Measurements from ENCODE around the gene ATP6V0A4.
"Not testable (repeated sequence)": the region's sequence is repeated elsewhere in the genome, so short reads cannot be mapped to it uniquely, and the experiment has no call there.

The ATP6V0A4 gene

DNA sequence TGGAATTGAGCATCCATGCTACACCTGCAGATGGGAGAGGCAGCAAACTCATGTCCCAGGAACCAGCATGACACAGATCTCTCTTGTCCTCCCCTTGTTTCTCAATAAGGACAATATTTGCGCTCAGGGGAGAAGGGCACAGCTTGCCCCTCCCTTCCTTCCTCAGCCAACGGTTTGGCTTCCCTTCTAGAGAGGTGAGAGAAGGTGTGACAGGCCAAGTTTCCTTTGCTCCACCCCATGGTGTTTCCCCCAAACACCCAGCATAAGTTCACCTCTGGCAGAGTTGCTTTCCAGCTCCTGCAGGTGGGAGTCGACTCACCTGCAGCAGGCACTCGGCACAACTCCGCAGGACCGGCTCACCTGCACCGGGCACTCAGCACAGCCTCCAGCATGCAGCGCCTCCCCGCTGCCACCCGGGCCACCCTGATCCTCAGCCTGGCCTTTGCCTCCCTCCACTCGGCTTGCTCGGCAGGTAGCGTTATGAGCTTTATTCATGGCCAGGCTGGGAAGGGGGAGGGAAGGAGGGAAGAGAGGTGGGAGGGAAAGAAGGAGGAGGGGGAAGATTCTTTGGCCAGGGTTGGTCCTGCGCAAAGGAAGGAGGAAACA is at the start of gene ATP6V0A4, which contains the start of gene TMEM213:
Gene ATP6V0A4, minus strand, starts transcription at position 482 of the 606 bp plus-strand sequence. CDS start 26,949 bp downstream, outside the sequence.
Gene TMEM213, plus strand, starts transcription at position 280 of the 606 bp plus-strand sequence. Its CDS starts 111 bp downstream, at position 391.
- no peak for DNase-seq (ENCODE audit: low read depth)

DNA sequence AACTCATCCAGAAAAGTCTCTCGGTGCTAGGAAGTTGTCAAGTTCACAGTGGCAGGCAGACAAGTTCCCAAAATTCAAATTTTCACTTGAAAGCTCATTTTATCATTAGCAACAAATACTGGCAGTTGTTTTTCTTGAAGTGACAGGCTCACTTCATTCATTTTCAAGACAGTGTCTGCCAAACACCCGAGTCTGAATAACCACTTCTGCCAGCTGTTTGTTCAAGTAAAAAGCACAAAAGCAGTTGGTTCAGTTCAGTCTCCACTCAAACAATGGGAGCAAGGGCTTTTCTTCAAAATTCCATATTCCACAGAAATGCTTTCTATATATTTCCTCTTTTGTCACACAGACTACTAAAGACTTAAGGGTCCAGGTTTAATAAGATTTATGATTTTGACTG is 47.7 kb upstream of the ATP6V0A4 start:
- no peak for DNase-seq (ENCODE audit: low read depth)

DNA sequence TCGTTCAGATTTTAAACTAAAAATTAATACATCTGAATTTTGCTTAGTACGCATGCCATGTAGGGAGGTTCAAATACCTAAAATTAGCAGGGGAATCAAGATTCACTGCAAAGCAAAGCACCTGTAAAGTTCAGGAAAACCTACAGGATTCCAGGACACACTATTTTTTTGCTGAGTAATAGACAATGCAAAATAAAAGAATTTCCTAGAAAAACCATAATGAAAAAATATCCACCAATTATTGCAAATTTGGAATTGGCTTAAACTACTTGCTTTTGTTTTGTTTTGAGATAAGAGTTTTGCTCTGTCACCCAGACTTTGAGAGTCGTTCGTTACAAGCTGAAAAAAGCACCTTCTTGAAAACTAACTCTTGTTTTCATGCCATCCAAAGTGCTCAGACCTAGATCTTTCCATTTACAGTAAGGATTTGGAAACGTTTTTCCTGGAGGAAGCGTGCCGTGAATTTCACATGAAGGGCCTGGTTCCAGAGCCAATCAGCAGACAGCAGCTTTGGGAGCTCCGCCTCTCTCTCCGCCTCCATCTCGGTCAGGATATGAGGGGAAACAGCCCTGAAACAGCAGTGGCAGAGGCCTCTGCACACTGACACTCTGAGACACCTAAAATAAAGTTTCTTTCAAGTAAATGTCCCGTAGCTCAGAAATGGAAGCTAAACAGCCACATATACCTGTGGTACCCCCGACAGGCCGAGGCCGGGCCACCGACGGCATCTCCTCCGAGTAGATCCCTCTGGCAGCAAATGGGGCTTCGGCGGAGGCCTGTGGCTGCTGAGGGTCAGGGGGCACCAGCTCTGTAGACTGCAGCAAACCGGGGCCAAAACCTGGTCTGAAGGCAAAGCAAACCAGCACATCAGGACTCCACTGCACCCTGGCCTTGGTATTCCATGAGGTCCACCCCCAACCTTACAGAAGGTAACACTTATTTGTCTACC is 45.9 kb upstream of the ATP6V0A4 start:
- DNase-seq (ENCODE audit: low read depth): no peak

DNA sequence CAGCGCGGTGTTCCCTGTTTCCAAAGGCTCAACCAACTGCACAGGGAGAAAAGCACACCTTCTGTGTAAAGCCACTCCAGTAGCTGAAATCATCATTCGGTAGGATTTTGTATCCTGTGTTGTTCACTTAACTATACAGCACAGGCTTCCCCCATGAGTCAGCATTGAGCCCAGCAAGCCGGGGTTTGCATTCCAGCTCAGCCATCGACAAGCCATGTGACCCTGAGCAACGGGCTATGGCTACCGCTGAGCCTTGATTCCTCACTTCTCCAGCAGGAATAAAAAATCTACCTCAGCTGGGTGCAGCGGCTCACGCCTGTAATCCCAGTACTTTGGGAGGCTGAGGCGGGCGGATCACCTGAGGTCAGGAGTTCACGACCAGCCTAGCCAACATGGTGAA is 44.1 kb upstream of the ATP6V0A4 start:
- no peak for DNase-seq (ENCODE audit: low read depth)

DNA sequence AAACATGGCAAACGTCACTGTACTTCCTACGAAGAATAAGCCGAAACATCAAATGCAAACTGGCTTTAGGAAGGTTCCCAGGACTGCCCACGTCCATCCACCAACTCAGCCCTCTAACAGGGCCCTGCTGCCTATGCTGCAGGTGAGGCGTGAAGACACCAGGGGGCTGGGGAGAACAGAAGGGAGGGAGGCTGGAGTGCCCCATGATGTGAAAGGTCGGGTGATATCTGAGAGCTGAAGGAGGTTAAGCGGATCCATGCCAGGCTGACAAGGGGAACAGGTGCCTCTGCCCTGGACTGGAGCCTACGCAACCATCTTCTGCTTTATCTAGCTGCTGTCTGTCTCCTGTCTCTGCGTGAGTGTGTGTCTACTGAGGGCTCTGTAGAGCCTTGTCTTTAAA is 40.2 kb upstream of the ATP6V0A4 start:
- DNase-seq (ENCODE audit: low read depth): no peak

DNA sequence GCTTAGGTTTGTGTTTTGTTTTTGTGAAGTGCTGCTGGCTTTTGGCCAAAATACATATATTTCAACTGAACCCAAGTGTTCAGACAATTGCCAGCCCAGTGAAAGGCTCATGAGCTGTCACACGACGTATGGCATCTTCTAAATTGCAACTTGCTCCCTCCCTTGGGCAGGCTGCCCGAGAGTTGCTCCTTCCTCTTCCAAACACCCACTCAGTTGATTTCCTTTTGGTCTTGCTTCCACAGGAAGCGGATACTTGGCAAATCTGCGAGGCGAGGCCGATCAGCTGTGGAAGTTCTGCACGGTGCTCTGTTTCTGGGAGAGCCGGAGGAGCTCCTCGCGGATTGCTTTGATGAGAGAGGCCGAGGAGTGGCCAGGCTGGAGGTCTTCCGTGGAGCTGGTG is 39.6 kb upstream of the ATP6V0A4 start:
- DNase-seq (ENCODE audit: low read depth): no peak

DNA sequence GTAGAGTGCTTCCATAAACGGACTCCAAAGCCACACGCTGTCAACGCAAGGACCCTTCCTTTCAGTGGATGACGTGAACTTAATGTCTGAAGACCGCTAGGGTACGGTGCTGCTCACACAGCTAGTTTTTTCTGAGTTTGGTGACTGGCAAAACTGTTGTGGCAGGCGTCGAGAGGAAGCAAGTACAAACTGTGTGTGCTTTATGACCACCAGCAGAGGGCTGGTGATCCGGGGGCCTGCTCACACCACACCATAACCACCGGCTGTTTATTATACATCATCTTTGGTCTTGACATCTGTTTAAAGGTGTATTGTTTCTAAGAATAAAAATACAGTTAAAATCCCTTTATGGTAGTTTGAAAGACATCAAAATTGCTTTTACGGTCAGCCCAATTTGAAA is 37.1 kb upstream of the ATP6V0A4 start:
- DNase-seq (ENCODE audit: low read depth): no peak

DNA sequence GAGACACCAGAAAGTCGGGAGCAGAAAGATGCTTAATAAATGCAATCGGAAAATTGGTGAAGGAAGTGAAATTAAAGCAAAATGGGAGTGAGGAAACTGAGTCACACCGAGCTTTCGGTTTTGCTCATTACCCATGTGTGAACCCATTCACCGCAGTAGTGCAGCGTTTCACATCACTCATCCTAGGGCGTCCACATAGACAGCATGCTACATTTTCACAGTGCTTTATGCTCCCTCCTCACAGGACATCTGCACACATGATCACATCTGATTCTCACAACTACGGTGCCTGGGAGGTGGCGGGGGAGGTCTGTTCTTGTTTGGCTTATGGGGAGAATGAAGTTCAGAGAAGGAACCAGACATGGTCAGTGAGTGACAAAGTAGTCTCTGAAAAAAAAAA is 36.6 kb upstream of the ATP6V0A4 start:
- DNase-seq (ENCODE audit: low read depth): no peak

DNA sequence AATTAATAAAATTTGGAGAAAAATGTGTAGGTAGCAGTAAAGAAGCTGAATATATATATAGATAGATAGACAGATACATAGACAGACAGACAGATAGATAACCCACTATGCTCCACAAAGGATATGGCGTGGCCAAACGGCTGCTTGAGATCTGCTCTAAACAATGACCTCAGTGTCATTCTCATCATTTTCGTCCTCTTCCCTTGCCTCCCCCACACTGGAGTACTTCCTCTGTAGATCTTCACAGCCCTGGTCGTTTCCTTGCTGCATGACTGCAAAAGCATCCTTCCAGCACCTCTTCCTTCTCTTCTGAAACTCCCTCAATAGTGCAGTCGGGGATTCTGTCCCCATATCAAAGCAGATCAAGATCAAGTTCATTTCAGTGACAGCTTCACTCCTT is 35.6 kb upstream of the ATP6V0A4 start:
- DNase-seq (ENCODE audit: low read depth): no peak

DNA sequence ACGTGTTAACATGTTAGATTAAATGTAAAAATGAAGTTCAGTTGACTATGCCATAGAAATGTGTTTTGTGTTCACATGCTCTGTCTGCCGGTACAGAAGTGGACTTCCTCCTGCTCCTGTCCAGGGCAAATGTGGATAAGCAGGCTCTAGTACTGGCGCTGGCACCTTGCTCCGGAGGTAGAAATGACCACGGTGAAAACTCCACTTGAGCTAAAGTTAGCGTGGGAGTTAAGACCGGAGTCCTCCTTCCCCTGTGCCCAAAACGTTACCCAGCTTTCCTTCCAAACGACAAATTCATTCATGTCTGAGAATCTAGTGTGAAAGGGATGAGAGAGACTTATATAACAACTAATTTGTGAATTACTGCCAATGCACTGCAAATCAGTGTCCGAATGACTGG is 35.0 kb upstream of the ATP6V0A4 start:
- DNase-seq (ENCODE audit: low read depth): no peak

DNA sequence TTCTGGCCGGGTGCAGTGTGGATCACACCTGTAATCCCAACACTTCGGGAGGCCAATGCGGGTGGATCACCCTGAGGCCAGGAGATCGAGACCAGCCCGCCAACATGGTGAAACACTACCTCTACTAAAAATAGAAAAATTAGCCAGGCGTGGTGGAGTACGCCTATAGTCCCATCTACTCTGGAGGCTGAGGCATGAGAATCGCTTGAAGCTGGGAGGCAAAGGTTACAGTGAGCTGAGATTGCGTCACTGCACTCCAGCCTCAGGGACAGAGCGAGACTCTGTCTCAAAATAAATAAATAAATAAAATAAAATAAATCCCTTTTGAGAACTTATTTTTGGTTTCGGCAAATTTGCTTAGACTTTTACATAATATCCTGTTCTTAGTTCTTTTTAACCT is 31.3 kb upstream of the ATP6V0A4 start:
- DNase-seq (ENCODE audit: low read depth): no peak

DNA sequence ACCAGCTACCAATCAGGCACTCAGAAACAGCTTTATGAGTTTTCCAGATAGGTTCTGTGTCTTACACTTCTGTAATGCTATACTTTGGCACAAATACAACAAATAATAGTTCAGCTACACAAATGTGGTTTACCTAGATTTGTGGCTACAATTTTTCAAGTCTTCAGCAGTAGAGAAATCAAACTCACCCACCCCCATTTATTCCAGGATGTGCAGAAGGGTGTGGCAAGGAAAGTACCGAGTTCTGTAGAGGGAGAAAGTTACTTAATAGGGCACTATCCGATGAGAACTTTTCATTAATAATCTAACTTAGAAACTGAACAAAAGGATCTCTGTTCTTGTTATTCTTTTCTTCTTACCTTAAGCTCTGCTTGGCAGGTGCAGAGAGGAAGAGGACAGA is 30.3 kb upstream of the ATP6V0A4 start:
- DNase-seq (ENCODE audit: low read depth): no peak

DNA sequence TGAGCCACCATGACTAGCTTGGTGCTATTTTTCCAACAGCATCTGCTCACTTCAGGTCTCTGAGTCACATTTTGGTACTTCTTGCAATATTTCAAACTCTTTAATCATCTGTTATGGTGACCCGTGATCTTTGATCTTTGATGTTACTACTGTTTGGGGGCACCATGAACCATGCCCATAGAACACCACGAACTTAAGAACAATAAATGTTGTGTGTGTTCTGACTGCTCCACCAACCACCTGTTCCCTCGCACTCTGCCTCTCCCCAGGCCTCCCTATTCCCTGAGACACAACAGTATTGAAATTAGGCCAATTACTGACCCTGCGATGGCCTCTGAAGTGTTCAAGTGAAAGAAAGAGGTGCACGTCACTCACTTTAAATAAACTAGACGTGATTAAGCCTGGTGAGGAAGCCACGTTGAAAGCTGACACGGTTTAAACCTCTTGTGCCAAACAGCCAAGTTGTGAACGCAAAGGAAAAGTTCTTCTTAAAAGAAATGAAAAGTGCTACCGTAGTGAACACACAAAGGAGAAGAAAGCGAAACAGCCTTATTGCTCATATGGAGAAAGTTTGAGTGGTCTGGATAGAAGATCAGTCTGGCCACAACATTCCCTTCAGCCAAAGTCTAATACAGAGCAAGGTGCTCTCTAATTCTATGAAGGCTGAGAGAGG is 27.2 kb upstream of the ATP6V0A4 start:
- no peak for DNase-seq (ENCODE audit: low read depth)

DNA sequence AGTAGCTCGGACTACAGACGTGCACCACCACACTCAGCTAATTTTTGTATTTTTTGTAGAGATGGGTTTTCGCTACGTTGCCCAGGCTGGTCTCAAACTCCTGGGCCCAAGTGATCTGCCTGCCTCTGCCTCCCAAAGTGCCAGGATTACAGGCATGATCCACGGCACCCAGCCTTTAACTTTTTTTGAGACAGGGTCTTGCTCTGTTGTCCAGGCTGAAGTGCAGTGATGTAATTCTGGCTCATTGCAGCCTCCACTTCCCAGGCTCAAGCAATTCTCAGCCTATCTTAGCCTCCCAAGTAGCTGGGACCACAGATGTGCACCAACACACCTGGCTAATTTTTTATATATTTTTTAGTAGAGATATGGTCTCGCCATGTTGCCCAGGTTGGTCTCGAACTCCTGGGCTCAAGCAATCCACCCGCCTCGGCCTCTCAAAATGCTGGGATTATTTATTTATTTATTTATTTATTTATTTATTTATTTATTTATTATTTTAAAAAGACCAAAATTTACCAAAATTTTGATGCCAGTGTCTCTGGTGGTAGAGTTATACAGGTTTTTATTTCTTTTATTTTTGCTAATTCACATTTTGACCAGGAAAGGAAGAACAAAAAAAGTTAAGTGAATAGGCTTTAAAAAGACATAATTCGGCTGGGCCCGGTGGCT is 25.0 kb upstream of the ATP6V0A4 start:
- no peak for DNase-seq (ENCODE audit: low read depth)

DNA sequence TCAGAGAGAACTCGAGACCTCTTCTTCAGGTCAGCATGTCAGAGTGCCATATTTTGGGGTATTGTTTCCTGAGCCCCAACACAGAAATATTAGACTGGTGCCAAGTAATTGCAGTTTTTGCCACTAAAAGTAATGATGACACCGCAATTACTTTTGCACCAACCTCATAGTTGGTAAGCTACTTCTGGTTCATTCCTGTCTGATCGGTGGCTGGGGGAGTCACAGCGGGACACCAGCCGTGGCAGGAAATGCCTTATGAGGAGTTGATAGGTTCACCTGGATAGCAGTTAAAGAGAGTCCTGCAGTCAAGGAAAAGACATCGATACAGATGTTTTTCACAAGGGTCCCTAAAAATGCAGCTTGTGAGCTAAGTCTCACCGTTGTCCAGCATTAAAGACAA is 23.9 kb upstream of the ATP6V0A4 start:
- DNase-seq (ENCODE audit: low read depth): no peak

DNA sequence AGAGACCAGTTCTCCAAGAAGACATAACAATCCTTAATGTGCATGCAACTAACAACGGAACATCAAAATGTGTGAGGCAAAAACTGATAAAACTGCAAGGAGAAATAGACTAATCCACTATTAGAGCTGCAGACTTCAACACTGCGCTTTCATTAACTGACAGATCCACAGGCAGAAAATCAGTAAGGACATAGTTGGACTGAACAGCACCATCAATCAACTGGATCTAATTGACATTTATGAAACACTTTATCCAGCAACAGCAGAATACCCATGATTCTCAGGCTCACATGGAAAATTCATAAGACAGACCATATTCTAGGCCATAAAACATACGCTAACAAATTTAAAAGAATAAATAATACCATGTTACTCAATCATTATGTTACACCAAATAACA is 21.6 kb upstream of the ATP6V0A4 start:
- no peak for DNase-seq (ENCODE audit: low read depth)

DNA sequence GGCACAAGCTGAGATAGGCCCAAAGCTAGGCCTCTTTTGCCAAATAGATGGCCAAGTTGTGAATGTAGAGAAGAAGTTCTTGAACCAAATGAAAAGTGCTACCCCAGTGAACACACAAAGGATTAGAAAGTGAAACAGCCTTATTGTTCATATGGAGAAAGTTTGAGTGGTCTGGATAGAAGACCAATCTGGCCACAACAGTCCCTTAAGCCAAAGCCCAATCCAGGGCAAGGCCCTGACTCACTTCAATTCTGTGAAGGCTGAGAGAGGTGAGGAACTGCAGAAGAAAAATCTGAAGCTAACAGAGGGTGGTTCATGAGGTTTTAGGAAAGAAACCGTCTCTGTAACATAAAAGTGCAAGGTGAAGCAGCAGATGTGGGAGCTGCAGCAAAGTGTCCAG is 18.7 kb upstream of the ATP6V0A4 start:
- no peak for DNase-seq (ENCODE audit: low read depth)

DNA sequence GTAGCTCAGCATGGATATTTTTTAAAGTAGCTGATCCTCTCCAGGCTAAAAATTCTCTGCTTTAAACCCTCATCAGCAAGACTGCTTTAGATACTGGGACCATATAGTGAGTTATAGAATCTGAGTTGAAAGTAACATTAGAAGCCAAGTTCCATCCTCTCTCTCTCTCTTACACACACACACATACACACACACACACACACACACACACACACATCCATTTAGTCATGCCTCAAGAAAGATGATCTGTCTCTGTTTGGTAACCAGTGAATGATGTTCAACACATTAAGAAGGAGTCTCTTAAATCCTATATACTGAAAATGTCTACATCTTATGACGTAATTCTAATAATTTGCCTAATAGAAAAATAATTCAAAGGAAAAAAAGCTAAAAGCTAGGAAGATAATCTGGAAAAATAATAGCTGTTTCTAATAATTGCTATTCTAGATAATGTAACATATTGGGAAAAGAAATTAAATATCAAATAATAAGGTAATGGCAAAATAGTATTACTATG is 16.9 kb upstream of the ATP6V0A4 start:
- DNase-seq (ENCODE audit: low read depth): no peak

DNA sequence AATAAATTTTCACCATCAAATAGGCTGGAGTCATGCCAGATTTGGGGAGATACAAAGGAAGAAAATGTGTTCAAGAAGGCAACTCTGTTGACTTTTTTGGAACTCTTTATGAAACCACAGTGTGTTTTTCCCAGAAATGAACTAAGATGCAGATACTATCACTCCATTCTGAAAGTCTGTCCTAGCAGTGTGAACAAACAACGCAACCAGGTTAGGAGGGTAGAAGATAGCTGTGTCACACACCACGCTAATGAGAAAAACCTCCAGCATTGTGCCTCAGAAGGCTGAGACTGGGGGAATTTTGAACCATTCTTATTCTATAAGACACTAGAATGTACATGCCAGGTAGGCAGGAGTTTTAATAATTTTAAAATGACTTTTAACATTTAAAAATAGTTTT is 15.9 kb upstream of the ATP6V0A4 start:
- no peak for DNase-seq (ENCODE audit: low read depth)

DNA sequence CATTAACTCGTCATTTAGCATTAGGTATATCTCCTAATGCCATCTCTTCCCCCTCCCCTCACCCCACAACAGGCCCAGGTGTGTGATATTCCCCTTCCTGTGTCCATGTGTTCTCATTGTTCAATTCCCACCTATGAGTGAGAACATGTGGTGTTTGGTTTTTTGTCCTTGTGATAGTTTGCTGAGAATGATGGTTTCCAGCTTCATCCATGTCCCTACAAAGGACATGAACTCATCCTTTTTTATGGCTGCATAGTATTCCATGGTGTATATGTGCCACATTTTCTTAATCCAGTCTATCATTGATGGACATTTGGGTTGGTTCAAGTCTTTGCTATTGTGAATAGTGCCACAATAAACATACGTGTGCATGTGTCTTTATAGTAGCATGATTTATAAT is 13.3 kb upstream of the ATP6V0A4 start:
- not testable (repeated sequence) for DNase-seq (ENCODE audit: low read depth)

DNA sequence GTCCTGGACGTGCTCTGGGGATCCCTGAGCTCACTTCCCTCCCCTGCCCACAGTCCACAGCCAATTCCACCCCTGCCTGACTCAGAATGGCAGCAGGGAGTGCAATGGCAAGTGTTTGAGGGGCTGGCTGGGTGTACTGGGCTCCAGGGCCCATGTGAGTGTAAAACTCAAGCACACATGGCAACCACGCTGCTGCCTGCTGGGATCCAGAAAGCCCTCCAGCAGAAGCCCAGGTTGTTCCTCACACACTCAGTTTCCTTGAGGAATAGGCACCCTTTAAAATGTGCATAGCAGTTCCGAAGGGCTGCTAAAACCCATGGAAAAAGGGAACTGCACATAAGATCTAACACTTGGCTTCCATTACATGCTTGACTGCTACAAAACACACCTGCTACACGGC is 11.3 kb upstream of the ATP6V0A4 start:
- DNase-seq (ENCODE audit: low read depth): no peak

DNA sequence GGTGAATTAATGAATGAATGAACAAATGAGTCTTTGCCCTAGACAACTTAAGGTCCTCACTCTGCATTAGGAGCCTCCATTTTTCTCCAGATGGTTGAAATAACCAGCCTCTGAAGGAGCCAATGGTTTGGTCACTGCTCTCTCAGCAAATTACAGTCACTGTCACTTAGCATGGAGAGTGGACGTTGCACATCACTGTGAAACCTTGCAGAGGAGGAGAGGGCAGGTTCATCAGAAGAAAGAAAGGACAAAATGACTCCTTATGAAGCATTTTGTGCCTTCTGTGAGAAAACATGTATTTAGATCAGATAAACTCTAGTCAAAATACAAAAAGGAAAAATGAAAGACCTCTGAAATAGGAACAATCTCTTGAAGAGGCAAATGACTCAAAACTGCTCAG is 6.6 kb upstream of the ATP6V0A4 start:
- DNase-seq (ENCODE audit: low read depth): no peak

Data from activated T-helper 9 cell treated with anti-CD3 and anti-CD28 coated beads, Interleukin-2, amount 50 U/mL, for 16 hours (primary cell).